Tibial artery (tissue), 4 donors: ENCODE results near the gene MLH3.
A peak's percentile ranks its signal among the peaks of the same experiment; 100 is the strongest.

Source experiments
- DNase-seq, 2 donors: peaks; one replicate each; pipeline ENCODE4 v3.0.0-alpha.2; 2019
- H3K27ac ChIP-seq, 2 donors: fragments of 200-600 bp; sonication (generic) in 1 of 2; 1 replicate in 1 of 2; 2 replicates in 1 of 2; pipeline ENCODE4 v1.5.1; 2018 to 2019; ENCODE audit warnings: mild to moderate bottlenecking in 1 of 2
- H3K27me3 ChIP-seq, 2 donors: fragments of 200-600 bp; sonication (generic) in 1 of 2; one replicate each; pipeline versions ENCODE4 v1.5.1 to v1.6.0; 2016 to 2019
- H3K36me3 ChIP-seq, 3 donors: fragments of 200-600 bp; sonication (generic) in 2 of 3; one replicate each; pipeline ENCODE4 v1.5.1; 2016 to 2019; ENCODE audit warnings: mild to moderate bottlenecking in 2 of 3
- H3K4me1 ChIP-seq, 4 donors: fragments of 200-600 bp; sonication (generic) in 2 of 4; 1 replicate in 3 of 4; 2 replicates in 1 of 4; pipeline ENCODE4 v1.5.1; 2016 to 2019
- H3K4me3 ChIP-seq, 2 donors: fragments of 200-600 bp; sonication (generic) in 1 of 2; 1 replicate in 1 of 2; 2 replicates in 1 of 2; pipeline ENCODE4 v1.5.1; 2018 to 2019; ENCODE audit warnings: mild to moderate bottlenecking in 2 of 2
- H3K9me3 ChIP-seq, 3 donors: fragments of 200-600 bp; sonication (generic) in 1 of 3; one replicate each; pipeline ENCODE4 v1.5.1; 2016 to 2019
- CTCF ChIP-seq, 2 experiments: fragments of 200-600 bp in 1 of 2; fragments of 450-650 bp in 1 of 2; IDR thresholded peaks; one replicate each; pipeline ENCODE4 v1.5.1; 2017 to 2019; ENCODE audit warnings: antibody characterized with exemption in 2 of 2, mild to moderate bottlenecking in 1 of 2, moderate library complexity in 1 of 2
- intact Hi-C: fragments of 100-400 bp; cut with DNase I; formaldehyde crosslinking; loops from one replicate; pipeline ENCODE4 v1.15.0; 2023; ENCODE audit warnings: low total_unique reads

MLH3 gene

GRCh38 chr14:75088153-75088552, 36.9 kb upstream of the MLH3 start:
- intact Hi-C loops, result loop anchor here (2.0 kb wide), 1 partner anchor 171 kb away; no protein-coding TSS in a partner anchor
- H3K27ac ChIP-seq, result no peak overlapping the region

GRCh38 chr14:75084513-75084912, 33.2 kb upstream of the MLH3 start:
- Histone ChIP-seq H3K27me3 (no peaks in the 10 kb centered on the region), H3K36me3 (peaks cover 52 to 77% (median 53%) of the 10 kb centered on the region in 3 donors), H3K9me3 (no peaks in the 10 kb centered on the region), H3K27ac (no peak overlapping the region), H3K4me1 (no peaks in the 10 kb centered on the region), H3K4me3 (no peak overlapping the region)
- no peak for DNase-seq
- TF ChIP-seq CTCF (IDR thresholded peaks at IDR 0.05), result peak in 1 of 2 experiments; percentile 6
- intact Hi-C loops, result no loop called here

More at GRCh38 chr14:75088153-75088552, 36.9 kb upstream of the MLH3 start:
- peaks cover 65 to 100% (median 78%) of the 10 kb centered on the region in 3 donors for H3K36me3 ChIP-seq
- H3K4me3 ChIP-seq, result no peak overlapping the region
- no peak for DNase-seq
- H3K27me3 ChIP-seq, result no peaks in the 10 kb centered on the region
- H3K4me1 ChIP-seq, result no peaks in the 10 kb centered on the region
- no peak for TF ChIP-seq CTCF (IDR thresholded peaks at IDR 0.05)
- no peaks in the 10 kb centered on the region for H3K9me3 ChIP-seq

- no peak for DNase-seq
- Histone ChIP-seq H3K27ac (no peak overlapping the region), H3K4me3 (no peak overlapping the region), H3K27me3 (no peaks in the 10 kb centered on the region), H3K9me3 (no peaks in the 10 kb centered on the region), H3K4me1 (no peaks in the 10 kb centered on the region), H3K36me3 (peaks cover 50 to 64% (median 52%) of the 10 kb centered on the region in 3 donors)
- no peak for TF ChIP-seq CTCF (IDR thresholded peaks at IDR 0.05)
- intact Hi-C loops, result loop anchor here (2.0 kb wide), 1 partner anchor 134 kb away; no protein-coding TSS in a partner anchor
Measured at GRCh38 chr14:75083271-75083670, 32.0 kb upstream of the MLH3 start.

- Histone ChIP-seq H3K9me3 (no peaks in the 10 kb centered on the region), H3K27ac (peak overlapping the region in 1 of 2 donors; percentile 6), H3K4me3 (no peak overlapping the region), H3K36me3 (peaks cover 35 to 61% (median 37%) of the 10 kb centered on the region in 3 donors), H3K27me3 (no peaks in the 10 kb centered on the region), H3K4me1 (no peaks in the 10 kb centered on the region)
- intact Hi-C loops, result loop anchor here (2.0 kb wide), 1 partner anchor 133 kb away; no protein-coding TSS in a partner anchor
- no peak for DNase-seq
- TF ChIP-seq CTCF (IDR thresholded peaks at IDR 0.05), result no peak
Measured at GRCh38 chr14:75081660-75082229, 30.5 kb upstream of the MLH3 start.

- intact Hi-C loops, result no loop called here
- Histone ChIP-seq H3K9me3 (no peaks in the 10 kb centered on the region), H3K4me1 (no peaks in the 10 kb centered on the region), H3K27ac (no peak overlapping the region), H3K36me3 (peaks cover 12 to 38% (median 16%) of the 10 kb centered on the region in 3 donors), H3K27me3 (no peaks in the 10 kb centered on the region), H3K4me3 (no peak overlapping the region)
- DNase-seq, result no peak
- no peak for TF ChIP-seq CTCF (IDR thresholded peaks at IDR 0.05)
Measured at GRCh38 chr14:75079521-75079920, 28.3 kb upstream of the MLH3 start.
